Lower lobe of right lung (tissue), 2 donors: ENCODE data around the gene ANKLE1. TPM values are rescaled to one million over a fixed set of nuclear protein-coding genes. Genes with fewer than 3 reads are reported as not detected.

Source experiments
- ATAC-seq, 2 donors: fragments of 200-7000 bp; cut with Tn5 transposase; one replicate each; pipeline ENCODE4 v1.9.1; 2020 to 2022; ENCODE audit warnings: mild to moderate bottlenecking in 2 of 2, moderate library complexity in 2 of 2
- DNase-seq: peaks from one replicate; pipeline ENCODE4 v3.0.0-alpha.2; 2020
- H3K27ac ChIP-seq: fragments of 200-600 bp; one replicate; pipeline ENCODE4 v1.8.0; 2022
- H3K27me3 ChIP-seq: fragments of 200-600 bp; one replicate; pipeline ENCODE4 v1.8.0; 2022; ENCODE audit warnings: low read depth
- H3K36me3 ChIP-seq: fragments of 200-600 bp; one replicate; pipeline ENCODE4 v1.8.0; 2022; ENCODE audit warnings: mild to moderate bottlenecking
- H3K4me1 ChIP-seq: fragments of 200-600 bp; one replicate; pipeline ENCODE4 v1.8.0; 2022
- H3K4me3 ChIP-seq: fragments of 200-600 bp; one replicate; pipeline ENCODE4 v1.8.0; 2022; ENCODE audit warnings: mild to moderate bottlenecking
- H3K9me3 ChIP-seq: fragments of 200-600 bp; one replicate; pipeline ENCODE4 v1.8.0; 2022
- intact Hi-C: fragments of 100-400 bp; cut with DNase I; formaldehyde crosslinking; loops from one replicate; pipeline ENCODE4 v1.11.0; 2022
- total RNA-seq: library from RNA; stranded (reverse); fragmentation: NEBNext Ultra II Directional; extraction: Animal tissue kit (Norgen Biotek cat#: 25700); gene quantifications from one replicate; pipeline ENCODE4 v1.2.1, GENCODE V29; 2021
- TF ChIP-seq, protein P1 (sequence below): fragments of 200-600 bp; IDR thresholded peaks from one replicate; pipeline ENCODE4 v1.8.0; 2022; ENCODE audit warnings: antibody characterized with exemption, mild to moderate bottlenecking
- donor health status: DM: no; HTN: yes; CAD: no; lungs with severe emphysema.

ANKLE1 gene
- total RNA-seq, 1 donor from 2014 or later = 0.92 TPM

DNA sequence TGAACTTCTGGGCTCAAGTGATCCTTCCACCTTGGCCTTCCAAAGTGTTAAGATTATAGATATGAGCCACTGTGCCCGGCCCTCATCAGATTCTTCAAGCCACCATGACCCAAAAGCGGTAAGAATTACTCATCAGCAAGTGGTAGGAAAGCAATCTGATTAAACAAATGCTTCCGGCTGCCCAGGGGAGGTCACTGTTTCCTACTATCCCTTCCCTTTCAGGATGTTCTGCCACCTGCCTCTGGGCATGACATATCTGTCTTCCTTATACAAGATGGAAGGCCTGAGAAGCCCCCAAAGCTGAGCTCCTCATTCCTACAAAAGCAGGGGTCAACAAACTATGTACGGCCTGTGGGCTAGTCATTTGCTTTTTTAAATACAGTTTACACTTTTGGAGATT, 14.6 kb downstream of the ANKLE1 start:
- ATAC-seq (no peak), DNase-seq (no peak)
- no peaks in the 10 kb centered on the region for H3K27me3 ChIP-seq
- no peaks in the 10 kb centered on the region for H3K9me3 ChIP-seq
- TF ChIP-seq, protein P1, sequence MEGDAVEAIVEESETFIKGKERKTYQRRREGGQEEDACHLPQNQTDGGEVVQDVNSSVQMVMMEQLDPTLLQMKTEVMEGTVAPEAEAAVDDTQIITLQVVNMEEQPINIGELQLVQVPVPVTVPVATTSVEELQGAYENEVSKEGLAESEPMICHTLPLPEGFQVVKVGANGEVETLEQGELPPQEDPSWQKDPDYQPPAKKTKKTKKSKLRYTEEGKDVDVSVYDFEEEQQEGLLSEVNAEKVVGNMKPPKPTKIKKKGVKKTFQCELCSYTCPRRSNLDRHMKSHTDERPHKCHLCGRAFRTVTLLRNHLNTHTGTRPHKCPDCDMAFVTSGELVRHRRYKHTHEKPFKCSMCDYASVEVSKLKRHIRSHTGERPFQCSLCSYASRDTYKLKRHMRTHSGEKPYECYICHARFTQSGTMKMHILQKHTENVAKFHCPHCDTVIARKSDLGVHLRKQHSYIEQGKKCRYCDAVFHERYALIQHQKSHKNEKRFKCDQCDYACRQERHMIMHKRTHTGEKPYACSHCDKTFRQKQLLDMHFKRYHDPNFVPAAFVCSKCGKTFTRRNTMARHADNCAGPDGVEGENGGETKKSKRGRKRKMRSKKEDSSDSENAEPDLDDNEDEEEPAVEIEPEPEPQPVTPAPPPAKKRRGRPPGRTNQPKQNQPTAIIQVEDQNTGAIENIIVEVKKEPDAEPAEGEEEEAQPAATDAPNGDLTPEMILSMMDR = no peak
- H3K4me3 ChIP-seq = no peak overlapping the region
- peaks cover 12% of the 10 kb centered on the region for H3K4me1 ChIP-seq
- intact Hi-C loops = no loop called here
- H3K27ac ChIP-seq = no peak overlapping the region
- H3K36me3 ChIP-seq = peaks cover 8% of the 10 kb centered on the region

DNA sequence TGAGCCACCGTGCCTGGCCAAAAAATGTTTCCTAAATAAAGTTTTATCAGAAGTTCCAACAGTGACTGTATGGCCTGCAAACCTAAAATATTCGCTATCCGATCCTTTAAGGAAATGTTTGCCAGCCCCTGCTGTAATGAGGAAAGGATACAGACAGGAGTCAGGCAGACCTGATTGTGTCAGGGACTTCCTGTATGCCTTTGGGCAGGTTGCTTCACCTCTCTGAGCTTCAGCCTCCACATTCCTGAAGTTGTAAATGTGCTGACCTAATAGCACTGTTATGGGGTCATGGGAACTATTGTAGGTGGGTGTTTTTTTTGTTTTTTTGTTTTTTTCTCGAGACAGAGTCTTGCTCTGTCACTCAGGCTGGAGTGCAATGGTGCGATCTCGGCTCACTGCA, 15.3 kb downstream of the ANKLE1 start:
- intact Hi-C loops = no loop called here
- H3K4me3 ChIP-seq = no peak overlapping the region
- H3K27me3 ChIP-seq = no peaks in the 10 kb centered on the region
- H3K4me1 ChIP-seq = peaks cover 11% of the 10 kb centered on the region
- ATAC-seq (no peak), DNase-seq (no peak)
- H3K36me3 ChIP-seq = peaks cover 8% of the 10 kb centered on the region
- H3K9me3 ChIP-seq = no peaks in the 10 kb centered on the region
- no peak overlapping the region for H3K27ac ChIP-seq
- TF ChIP-seq, protein P1 = no peak

DNA sequence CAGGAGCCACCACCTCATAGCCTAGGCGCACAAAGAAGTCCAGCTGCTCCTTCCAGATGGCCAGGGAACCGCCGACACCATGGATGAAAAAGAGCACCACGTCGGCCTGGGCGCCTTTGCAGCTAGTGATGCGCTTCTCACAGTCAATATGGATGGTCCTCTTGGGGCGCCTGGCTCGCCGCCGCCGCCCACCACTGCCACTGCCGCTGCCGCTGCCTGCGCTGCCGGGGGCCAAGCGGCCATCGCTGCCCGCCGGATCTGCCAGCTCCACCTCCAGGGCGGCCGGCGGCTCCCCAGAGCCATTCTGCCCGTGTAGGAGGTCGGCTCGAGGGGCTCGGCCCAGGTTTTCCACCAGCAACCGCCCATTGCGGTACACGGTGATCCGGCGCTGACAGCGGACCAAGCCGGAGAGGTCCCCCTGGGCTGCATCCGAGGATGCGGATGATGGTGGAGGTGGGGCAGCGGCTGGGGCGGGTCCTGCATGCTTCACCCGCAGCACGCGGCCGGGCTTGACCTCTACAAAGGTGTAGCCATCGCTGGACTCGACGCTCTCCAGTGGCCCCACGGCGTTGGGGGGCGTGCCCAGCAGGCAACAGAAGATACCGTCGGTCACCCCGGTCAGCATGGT, 19.4 kb downstream of the ANKLE1 start:
- Histone ChIP-seq H3K27me3 (no peaks in the 10 kb centered on the region), H3K36me3 (peaks cover 8% of the 10 kb centered on the region), H3K4me3 (no peak overlapping the region), H3K4me1 (peaks cover 31% of the 10 kb centered on the region), H3K9me3 (no peaks in the 10 kb centered on the region), H3K27ac (no peak overlapping the region)
- TF ChIP-seq, protein P1 = no peak
- ATAC-seq = no peak
- intact Hi-C loops = no loop called here
- DNase-seq = peak; percentile 54

- ATAC-seq (peak in 1 of 2 donors; percentile 1), DNase-seq (peak; percentile 66)
- H3K27ac ChIP-seq = peak overlapping the region; percentile 84
- TF ChIP-seq, protein P1 = no peak
- no peaks in the 10 kb centered on the region for H3K9me3 ChIP-seq
- H3K4me1 ChIP-seq = peaks cover 42% of the 10 kb centered on the region
- H3K27me3 ChIP-seq = no peaks in the 10 kb centered on the region
- peak overlapping the region; percentile 89 for H3K4me3 ChIP-seq
- peaks cover 4% of the 10 kb centered on the region for H3K36me3 ChIP-seq
- intact Hi-C loops = no loop called here
These were observed 20.9 kb downstream of the ANKLE1 start for GRCh38 chr19:17302391-17303166.

GRCh38 chr19:17303167-17303939, 21.7 kb downstream of the ANKLE1 start, which contains the start of gene ABHD8:
ABHD8 (minus strand) TSS chr19:17303425; CDS start chr19:17301616, 1,809 bp downstream.
- peaks cover 42% of the 10 kb centered on the region for H3K4me1 ChIP-seq
- TF ChIP-seq, protein P1 = peak; percentile 74
- DNase-seq (peak; percentile 95), ATAC-seq (peak; percentile 90 to 91)
- H3K4me3 ChIP-seq = peak within 1 kb of the TSS; percentile 89
- H3K27ac ChIP-seq = peak within 1 kb of the TSS; percentile 84
- H3K27me3 ChIP-seq = no peaks in the 10 kb centered on the region
- intact Hi-C loops = no loop called here
- no peaks in the 10 kb centered on the region for H3K9me3 ChIP-seq
- H3K36me3 ChIP-seq = no peaks in the 10 kb centered on the region
